ENCODE data around the gene TMEM132A.

The TMEM132A gene

DNA sequence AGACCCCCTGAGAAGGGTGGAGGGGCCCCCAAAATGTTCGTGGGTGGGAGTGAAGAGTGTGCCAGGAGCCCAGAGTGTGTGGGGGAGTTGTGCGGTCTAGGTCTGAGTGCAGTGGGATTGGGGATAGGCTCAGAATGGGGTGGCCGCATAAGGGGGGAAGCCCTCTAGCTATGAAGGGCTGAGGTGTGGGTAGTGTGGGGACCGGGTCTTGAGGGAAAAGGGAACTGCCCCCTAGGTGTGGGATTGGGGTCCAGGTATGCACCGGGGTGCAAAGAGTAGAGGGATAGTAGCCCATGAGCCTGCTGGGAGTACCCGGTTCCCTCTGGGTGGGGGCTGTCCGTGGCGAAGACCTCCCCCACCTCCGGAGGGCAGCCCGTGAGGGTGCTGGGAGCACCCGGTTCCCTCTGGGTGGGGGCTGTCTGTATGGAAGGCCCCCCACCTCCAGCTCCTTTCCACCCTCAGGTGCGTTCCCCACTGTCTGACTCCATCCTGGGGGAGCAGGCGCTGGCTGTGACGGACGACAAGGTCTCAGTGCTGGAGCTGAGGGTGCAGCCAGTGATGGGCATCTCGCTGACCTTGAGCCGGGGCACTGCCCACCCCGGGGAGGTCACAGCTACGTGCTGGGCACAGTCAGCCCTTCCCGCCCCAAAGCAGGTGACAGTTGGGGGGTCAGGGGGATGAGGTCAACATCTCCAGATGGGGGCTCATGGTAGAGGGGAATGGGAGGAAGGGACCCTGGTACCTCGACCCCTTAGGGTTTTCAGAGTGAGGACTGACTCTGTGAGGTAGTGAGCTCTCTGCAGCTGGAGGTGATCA is 10.7 kb downstream of the TMEM132A start:
- TF ChIP-seq ZFX (IDR thresholded peaks at IDR 0.05) = no peak
- TF ChIP-seq, protein P1, sequence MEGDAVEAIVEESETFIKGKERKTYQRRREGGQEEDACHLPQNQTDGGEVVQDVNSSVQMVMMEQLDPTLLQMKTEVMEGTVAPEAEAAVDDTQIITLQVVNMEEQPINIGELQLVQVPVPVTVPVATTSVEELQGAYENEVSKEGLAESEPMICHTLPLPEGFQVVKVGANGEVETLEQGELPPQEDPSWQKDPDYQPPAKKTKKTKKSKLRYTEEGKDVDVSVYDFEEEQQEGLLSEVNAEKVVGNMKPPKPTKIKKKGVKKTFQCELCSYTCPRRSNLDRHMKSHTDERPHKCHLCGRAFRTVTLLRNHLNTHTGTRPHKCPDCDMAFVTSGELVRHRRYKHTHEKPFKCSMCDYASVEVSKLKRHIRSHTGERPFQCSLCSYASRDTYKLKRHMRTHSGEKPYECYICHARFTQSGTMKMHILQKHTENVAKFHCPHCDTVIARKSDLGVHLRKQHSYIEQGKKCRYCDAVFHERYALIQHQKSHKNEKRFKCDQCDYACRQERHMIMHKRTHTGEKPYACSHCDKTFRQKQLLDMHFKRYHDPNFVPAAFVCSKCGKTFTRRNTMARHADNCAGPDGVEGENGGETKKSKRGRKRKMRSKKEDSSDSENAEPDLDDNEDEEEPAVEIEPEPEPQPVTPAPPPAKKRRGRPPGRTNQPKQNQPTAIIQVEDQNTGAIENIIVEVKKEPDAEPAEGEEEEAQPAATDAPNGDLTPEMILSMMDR (conservative IDR thresholded peaks at IDR 0.05) = no peak

GRCh38 chr11:60935676-60936442 is 11.6 kb downstream of the TMEM132A start:
- no peak overlapping the region for H3K27ac ChIP-seq
- no peak for TF ChIP-seq ZFX (IDR thresholded peaks at IDR 0.05)
- TF ChIP-seq, protein P1 (conservative IDR thresholded peaks at IDR 0.05) = no peak

More for the DNA sequence above, 10.7 kb downstream of the TMEM132A start:
- no peak overlapping the region for H3K27ac ChIP-seq

GRCh38 chr11:60936467-60937143 is 12.3 kb downstream of the TMEM132A start:
- TF ChIP-seq ZFX (IDR thresholded peaks at IDR 0.05) = no peak
- no peak overlapping the region for H3K27ac ChIP-seq

GRCh38 chr11:60937144-60937527 is 12.9 kb downstream of the TMEM132A start:
- TF ChIP-seq, protein P1 (conservative IDR thresholded peaks at IDR 0.05) = no peak
- TF ChIP-seq ZFX (IDR thresholded peaks at IDR 0.05) = no peak
- no peak overlapping the region for H3K27ac ChIP-seq

DNA sequence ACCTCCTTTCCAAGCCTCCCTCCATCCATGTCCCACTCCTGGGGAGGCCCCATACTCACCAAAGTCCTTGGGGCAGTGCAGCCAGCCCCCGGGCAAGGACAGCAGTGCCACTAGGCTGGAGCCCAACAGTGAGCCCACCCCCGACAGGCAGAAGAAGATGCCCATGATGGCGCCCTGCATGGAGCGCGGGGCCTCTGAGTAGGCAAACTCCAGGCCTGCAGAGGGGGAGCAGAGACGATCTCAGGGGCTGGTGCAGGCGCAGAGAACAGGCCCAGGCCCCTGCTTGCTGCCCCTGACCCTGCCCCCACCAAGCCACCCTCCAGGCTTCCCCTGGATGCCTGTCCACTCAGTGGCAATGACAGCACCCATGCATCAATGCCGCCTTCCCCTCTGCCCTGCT is 13.6 kb downstream of the TMEM132A start:
- TF ChIP-seq ZFX (IDR thresholded peaks at IDR 0.05) = no peak
- TF ChIP-seq, protein P1 (conservative IDR thresholded peaks at IDR 0.05) = no peak
- no peak overlapping the region for H3K27ac ChIP-seq

DNA sequence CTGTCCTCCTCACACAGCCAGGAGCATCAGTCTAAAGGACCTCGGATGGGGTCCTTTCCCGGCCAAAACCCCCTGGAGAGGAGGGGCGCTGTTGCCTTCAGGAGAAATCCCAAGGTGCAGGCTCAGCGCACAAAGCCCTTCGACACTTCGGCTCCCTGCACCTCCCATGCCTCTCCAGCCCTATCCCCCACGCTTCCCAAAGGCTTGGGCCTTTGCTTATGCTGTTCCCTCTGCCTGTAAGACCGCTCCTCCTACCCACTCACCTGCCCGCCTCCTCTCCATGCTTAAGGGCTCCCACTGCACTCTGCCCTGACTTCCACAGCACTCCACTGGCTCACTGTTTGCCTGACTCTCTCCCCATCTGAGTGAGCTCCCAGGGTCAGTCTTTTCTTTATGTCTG is 14.2 kb downstream of the TMEM132A start:
- no peak overlapping the region for H3K27ac ChIP-seq
- TF ChIP-seq, protein P1 (conservative IDR thresholded peaks at IDR 0.05) = no peak
- TF ChIP-seq ZFX (IDR thresholded peaks at IDR 0.05) = no peak

DNA sequence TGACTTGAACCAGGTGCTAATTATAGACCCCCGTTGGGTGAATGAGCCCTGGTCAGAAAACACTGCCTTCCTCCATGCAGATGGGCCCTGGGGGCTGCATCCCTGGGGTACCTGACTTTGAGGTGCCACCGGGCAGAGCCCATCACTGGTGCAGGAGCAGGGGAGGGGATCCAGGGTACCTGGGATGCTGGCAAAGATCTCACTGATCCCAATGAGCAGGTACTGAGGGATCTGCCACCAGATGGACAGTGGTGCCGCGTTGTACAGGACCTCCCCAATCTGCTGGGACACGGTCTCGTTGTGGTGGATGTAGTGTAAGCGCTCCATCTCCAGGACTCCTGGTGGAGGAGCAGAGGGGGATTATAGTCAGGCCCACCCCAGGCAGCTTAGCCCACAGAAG is 15.0 kb downstream of the TMEM132A start:
- no peak for TF ChIP-seq ZFX (IDR thresholded peaks at IDR 0.05)
- TF ChIP-seq, protein P1 (conservative IDR thresholded peaks at IDR 0.05) = no peak
- no peak overlapping the region for H3K27ac ChIP-seq
